ENCODE measurements around the gene AIFM2. TPM values are rescaled to one million over a fixed set of nuclear protein-coding genes. Genes with fewer than 3 reads are reported as not detected.

Gene AIFM2
- polyA plus RNA-seq, 1 of the 3 experiments (the other 2 are of a cell fraction) = 9.5 TPM

GRCh38 chr10:70139997-70140250 lies 7.3 kb upstream of the AIFM2 start:
- Histone ChIP-seq H3K9me2 (no peaks in the 10 kb centered on the region), H2AFZ (ENCODE audit: low read depth) (no peak overlapping the region), H3K4me2 (no peak overlapping the region), H3K27ac (ENCODE audit: low read depth in 2 of 2, low read length in 1 of 2) (no peak overlapping the region), H3F3A (replicated peaks; ENCODE audit: insufficient read depth) (peaks cover 4% of the 10 kb centered on the region), H3K4me3 (ENCODE audit: low read depth in 2 of 2, low read length in 1 of 2) (no peak overlapping the region), H3K36me3 (replicated peaks in 1 of 2; ENCODE audit: control insufficient read depth in 1 of 2, insufficient read depth in 2 of 2, low read length in 1 of 2) (peaks cover 3 to 6% of the 10 kb centered on the region in 2 experiments), H3K27me3 (ENCODE audit: insufficient read depth) (no peaks in the 10 kb centered on the region), H3K4me1 (ENCODE audit: control insufficient read depth in 1 of 2, insufficient read depth in 2 of 2, low read depth in 1 of 2, low read length in 1 of 2) (peaks cover 0 to 15% of the 10 kb centered on the region in 2 experiments; a peak in 1 of 4 replicates), H3K9ac (no peak overlapping the region), H4K20me1 (ENCODE audit: insufficient read depth) (no peaks in the 10 kb centered on the region), H3K79me2 (ENCODE audit: insufficient read depth) (peaks cover 18% of the 10 kb centered on the region; the same call in 1 of the 2 replicates), H3K9me3 (no peaks in the 10 kb centered on the region)
- TF ChIP-seq IRF3 (IDR thresholded peaks at IDR 0.05; ENCODE audit: low read depth, low read length) (no peak), FOSL2 (IDR thresholded peaks at IDR 0.05; ENCODE audit: borderline replicate concordance, low read depth) (no peak), SIN3A (IDR thresholded peaks at IDR 0.05; ENCODE audit: borderline replicate concordance, low read depth, low read length) (no peak), RXRA (IDR thresholded peaks at IDR 0.05; ENCODE audit: borderline replicate concordance, low read depth) (no peak), TEAD4 (IDR thresholded peaks at IDR 0.05; ENCODE audit: borderline replicate concordance, insufficient read depth) (no peak), EP300 (IDR thresholded peaks at IDR 0.05; ENCODE audit: borderline replicate concordance in 1 of 2, low read depth in 1 of 2, low read length in 1 of 2) (no peak), RCOR1 (IDR thresholded peaks at IDR 0.05; ENCODE audit: low read length) (no peak), MEF2A (IDR thresholded peaks at IDR 0.05; ENCODE audit: borderline replicate concordance, low read depth) (no peak), FOXM1 (IDR thresholded peaks at IDR 0.05; ENCODE audit: low read depth) (no peak), EZH2phosphoT487 (IDR thresholded peaks at IDR 0.05; ENCODE audit: borderline replicate concordance, low read depth) (no peak), JUND (IDR thresholded peaks at IDR 0.05) (no peak), MXI1 (IDR thresholded peaks at IDR 0.05; ENCODE audit: low read depth, low read length) (no peak), YY1 (IDR thresholded peaks at IDR 0.05; ENCODE audit: low read depth) (no peak), FOXJ3 (CRISPR knock-in tag; IDR thresholded peaks at IDR 0.05) (no peak), RAD21 (IDR thresholded peaks at IDR 0.05; ENCODE audit: low read length) (no peak), REST (IDR thresholded peaks at IDR 0.05; ENCODE audit: low read depth, low read length) (no peak)
- DNase-seq = no peak
- WGBS (ENCODE audit: low lambda C conversion rate) = 98% methylated on average over 5 of the region's 6 CpGs
- CTCF ChIA-PET = interaction anchor here (0.6 to 10.8 kb wide), 2 partner anchors 23 to 679 kb away, joined by 3 to 157 read pairs; no protein-coding TSS in a partner anchor
- POLR2A ChIA-PET = no interaction called here
